GM21360 (cell line): ENCODE data around the gene PRKCE.
A peak's percentile ranks its signal among the peaks of the same experiment; 100 is the strongest.

Experiments used
- ATAC-seq: cut with Tn5 transposase; IDR thresholded peaks from one replicate; pipeline ENCODE4 v1.9.1; 2021; ENCODE audit warnings: mild to moderate bottlenecking, moderate library complexity; ENCODE audit not compliant: unreplicated experiment

The PRKCE gene

DNA sequence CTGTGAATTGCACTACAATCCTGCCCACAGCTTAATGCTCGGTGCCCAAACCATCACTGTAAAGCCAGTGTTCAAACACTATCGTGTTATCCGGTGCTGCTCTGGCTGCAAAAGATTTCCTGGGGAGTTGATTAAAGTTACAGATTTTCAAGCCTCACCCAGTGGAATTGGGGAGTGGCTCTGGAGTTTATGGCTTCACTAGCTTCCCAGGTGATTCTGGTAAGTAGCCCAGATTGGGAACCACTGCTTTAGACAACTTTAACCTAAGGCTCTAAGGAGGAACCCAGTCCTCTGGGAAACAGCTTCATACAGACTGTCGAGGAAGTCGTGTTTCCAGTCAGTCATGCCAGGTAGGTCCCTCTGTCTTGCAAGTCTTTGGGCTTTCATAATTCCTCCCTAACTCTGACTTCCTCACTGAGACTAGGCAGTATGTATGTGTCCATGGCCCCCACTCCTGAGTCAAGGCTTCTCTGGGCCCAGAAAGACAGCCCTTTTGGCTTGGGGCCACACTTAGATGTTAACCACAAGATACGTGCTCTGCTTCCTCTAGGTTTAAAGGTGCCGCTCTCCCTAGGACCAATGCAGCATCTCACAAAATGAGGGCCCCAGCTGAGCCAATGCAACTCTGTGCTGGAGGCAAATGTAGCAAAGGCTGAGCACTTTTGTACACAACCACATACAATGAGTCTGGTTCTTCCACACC is 299.7 kb downstream of the PRKCE start:
- ATAC-seq = no peak

DNA sequence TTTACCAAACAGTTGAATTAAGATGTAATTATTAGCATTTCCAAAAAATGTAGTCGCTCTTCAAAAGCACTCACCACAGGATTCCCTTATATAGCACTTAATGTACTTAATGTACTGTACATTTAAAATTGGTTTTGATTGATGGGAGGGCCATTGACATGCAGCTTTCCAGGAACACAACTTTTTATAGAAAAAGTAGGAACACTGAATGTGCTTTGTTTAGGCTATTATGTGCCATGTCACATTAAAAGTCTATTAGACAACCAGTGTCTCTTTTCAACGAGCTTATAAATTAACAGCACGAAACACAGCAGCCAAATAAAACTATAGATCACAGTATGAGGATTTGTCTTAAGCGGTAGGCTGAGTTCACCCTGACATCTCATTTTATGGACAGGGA is 301.1 kb downstream of the PRKCE start:
- no peak for ATAC-seq

DNA sequence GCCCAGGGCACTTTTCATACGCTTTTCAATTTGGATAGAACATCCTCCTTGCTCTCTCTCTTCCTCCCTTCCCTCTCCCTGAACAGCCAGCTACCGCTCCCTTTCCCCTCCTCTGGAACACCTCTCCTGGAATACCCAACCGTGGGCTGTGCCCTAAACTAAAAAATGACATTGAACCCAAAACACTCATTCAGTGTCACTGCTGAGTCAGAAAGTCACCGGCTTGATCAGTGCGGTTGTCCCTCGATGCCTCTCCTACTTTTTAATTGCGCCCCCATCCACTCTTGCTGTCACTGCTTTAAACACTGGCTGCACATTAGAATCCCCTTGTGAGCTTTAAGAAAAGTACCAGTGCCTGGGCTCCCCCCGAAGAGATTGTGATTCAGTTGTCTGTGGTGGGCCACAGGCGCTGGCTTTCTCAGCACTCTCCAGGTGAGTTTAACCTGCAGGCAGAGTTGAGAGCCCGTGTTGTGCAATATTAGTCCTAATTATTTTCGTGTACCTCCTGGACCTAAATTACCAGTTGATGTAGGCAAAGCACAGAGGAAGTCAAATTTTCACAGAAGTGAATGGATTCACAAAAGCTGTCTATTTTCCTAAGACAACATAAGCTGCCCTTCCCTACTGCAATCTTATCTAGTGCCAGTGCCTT is 302.0 kb downstream of the PRKCE start:
- no peak for ATAC-seq

DNA sequence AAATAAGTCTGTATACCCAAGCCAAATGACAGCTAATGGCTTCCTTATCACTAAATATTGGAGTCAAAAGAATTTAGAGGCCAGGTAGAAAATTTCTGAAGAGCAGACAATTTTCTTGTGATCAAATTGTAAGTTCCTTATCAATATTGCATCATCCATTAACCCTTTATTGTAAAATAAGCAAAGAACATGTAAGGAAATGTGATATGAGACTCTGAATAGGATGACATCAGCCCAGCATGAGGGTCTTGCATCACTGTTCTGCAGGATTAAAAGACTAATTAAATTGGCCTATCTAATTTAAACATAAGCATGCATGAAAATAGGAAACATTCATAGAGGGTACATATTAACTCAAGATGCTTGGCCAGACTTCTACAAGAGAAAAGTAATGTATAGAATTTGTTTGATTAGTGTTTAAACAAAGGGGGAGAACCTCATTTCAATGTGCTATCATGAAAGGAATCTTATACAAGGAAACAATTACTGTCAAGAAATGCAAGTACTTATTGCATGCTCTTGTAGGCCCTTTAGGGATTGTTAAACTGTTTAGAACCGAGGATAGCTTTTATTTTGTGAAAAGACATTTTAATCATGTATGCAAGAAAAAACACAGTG is 302.9 kb downstream of the PRKCE start:
- no peak for ATAC-seq

DNA sequence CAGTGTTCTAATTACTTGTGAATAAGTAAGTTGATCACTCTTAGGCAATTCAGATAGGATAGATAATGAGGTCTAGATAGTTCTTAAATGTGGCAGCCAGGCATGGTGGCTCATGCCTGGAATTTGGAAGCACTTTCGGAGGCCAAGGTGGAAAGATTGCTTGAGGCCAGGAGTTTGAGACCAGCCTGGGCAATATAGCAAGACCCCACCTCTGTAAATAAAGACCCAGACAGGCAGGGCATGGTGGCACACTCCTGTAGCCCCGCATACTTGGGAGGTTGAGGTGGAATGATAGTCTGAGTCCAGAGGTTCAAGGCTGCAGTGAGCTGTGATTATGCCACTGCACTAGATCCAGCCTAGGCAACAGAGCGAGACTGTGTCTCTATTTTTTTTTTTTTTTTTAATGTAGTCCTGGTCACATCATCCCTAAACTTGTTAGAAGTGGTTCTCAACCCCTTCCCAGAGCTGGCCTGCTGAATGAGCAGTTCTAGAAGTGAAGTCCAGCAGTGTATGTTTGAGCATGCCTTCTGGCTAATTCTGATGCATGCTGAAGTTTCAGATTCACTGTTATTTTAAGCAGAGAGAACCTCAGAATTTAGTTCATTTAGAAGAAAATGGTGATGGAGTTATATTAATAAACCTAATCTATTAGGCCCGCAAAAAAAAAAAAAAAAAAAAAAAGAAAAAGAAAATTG is 306.2 kb downstream of the PRKCE start:
- ATAC-seq = no peak

DNA sequence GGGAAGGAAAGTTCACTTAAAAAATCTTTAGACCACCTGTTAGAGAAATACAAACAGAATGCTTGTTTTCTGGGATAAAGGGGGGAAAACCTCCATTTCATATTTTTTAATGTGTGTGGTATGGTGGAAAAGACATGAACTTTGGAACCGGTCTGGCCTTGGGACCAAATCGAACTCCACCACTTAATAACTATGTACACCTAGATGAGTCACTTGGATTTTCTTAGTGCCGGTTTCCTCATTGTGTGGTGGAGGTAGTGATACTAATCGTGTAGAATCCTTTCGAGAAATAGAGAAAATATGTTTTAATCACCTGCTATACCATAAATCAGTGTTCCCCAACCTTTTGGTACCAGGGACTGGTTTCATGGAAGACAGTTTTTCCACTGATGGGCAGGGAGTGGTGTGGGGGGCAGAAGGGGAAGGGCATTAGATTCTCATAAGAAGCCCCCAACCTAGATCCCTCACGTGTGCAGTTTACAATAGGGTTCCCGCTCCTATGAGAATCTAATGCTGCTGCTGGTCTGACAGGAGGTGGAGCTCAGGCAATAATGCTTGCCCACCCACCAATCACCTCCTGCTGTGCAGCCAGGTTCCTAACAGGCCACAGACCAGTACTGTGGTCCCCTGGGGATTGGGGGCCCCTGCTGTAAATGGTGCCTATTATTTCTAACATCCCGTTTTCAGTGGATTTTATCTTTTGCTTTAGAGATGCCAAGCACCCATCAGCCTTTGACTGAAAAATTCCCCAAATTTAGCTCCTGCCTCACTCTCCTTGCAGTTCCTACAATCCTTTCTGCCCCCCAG is 308.8 kb downstream of the PRKCE start:
- no peak for ATAC-seq

DNA sequence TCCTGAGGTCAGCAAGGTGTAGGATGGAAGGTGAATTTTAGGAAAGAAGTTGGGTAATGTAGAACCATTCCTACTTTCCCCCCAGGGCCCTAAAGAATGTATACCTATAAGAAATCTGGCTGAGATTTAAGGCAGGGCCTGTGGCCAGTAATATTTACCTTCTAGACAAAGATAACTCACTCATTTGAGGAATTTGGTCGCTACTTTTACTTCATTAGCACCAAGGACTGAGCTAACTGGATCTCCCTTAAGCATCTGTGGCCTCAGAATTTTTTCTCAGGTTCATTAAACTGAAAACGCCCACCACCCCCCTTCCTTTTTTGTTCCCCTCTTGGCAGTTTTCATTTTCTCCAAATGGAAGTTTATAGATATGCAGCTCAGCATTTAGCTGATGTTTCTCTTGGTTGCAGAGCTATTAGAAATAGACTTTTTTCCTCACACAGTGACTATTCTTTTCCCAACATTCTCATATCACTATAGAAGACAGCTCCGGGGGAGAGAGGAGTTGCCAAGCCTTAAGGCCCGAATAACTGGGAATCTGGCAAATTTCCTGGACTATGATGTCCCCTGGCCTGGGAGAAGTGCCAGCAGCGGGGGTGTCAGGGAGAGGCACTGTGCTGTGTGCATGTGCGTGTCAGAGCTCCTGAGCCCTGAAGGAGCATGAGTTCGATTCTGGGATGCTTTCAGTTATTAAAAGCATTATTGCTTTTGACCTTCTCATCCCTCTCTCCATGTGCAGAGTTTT is 310.9 kb downstream of the PRKCE start:
- ATAC-seq = no peak

DNA sequence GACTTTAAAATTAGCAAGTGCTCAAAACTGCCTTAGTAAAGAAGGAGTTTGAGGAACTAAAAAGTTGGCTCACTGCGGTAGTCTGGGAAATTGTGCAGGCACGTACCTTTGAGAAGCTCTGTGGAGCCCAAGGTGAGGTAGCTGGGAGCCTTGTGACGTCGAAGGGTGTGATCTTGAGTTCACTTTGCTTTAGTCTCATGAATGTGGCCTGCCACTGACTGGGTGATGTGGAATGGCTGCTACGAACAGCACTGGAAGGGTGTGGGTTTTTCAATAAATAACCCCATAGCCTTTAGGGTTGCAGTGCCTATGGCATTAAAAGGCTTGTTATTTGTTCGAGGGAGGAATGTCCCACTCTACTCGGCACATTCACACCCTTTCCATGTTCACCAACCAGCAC is 312.3 kb downstream of the PRKCE start:
- no peak for ATAC-seq

DNA sequence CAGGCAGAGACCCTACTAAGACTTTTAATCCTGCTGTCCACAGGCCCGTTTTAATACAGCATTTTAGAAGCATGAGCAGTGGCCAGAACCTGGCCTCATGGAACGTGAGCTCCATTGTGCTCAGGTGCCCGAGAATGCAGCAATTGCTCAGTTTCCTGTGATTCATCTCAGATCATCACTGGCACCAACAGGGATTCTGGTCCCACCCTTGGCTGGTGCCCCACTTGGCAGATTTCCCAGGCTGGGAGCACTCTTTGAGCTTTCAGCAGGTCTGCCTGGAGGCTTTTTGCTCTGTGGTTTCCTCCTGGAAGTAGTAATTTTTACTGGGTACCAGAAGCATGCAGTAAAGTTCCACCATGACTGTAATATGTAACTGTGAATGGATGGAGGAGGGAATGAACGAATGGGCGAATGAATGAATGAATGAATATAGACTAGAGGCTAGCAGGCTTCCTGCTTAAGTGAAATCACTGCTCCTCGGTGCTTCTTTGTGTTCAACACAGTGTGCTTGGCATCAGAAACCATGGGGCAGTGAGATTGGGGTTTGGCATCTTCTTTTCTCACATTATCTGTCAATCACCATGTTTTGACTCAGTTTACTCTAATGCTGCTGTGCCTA is 312.9 kb downstream of the PRKCE start:
- no peak for ATAC-seq

DNA sequence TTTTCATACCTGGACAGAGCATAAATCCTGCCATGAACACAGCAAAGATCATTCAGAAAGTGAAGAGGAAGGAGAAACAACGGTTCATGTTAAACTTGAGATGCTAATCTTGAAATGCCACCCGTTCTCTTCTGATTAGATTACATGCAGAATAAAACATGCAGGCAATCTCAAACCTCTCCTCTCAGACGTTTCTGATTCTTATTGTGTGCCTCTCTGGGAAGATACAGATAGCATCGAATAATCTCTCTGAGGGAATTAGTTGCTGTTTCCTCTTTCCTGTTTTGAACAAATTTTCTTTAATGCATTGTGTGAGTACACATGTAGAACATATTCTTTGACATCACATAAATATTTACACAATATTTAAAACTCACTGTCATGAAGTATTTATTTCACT is 313.4 kb downstream of the PRKCE start:
- ATAC-seq = no peak

DNA sequence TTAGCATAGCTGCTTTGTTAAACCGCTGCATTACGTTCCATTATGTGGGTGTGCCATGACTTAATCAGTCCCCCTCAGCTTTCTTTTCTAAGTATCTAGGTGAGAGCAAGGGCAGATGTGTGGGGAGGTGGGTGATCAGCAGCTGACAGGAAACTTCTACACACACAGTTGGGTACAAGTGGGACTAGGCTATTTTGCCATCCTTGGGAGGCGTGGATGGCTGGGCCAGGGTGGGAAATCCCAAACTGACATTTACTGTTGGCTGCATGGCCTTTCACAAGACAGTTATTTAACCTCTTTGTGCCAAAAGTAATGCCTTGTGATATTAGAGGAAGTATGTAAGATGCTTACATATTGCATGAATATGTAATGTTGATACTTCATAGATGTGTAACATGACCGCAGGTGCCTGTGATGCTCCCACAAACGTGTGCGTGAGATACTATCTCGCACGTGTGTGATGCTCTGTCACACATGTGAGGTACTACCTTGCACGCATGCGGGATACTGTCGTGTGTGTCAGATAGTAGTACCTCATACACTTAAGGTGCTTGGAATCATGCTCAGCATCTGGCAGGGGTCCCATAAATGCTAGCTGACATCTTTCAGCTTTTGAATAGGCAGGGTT is 314.5 kb downstream of the PRKCE start:
- no peak for ATAC-seq

DNA sequence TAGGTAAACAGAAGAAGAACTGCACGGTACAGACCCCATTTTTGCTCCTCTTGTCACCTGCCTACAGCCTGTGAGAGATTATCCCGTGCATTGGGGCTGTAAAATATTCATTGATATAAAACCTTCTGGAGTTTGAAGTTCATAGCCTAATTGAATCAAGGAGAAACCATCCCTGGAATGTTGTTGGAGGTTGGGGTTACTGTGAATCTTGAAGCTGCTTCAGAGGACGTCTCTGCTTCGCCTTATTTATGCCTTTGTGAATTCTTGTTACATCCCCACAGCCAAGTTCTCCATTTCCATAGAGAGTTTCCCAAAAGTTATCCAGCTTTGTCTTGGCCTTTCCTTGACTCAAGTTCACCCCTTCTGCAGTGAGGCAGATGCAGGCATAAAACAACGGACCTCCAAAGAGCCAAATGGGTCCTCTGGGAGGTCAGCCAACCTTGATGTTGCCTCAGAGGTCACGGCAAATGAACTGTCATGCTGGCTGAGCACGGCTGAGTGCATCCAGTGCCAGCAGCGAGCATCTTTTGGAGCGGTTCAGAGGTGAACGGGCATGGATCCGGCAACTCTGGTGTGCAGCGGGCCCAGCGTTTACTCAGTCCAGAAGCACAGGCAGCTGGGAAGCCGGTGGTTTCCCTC is 317.6 kb downstream of the PRKCE start:
- no peak for ATAC-seq

DNA sequence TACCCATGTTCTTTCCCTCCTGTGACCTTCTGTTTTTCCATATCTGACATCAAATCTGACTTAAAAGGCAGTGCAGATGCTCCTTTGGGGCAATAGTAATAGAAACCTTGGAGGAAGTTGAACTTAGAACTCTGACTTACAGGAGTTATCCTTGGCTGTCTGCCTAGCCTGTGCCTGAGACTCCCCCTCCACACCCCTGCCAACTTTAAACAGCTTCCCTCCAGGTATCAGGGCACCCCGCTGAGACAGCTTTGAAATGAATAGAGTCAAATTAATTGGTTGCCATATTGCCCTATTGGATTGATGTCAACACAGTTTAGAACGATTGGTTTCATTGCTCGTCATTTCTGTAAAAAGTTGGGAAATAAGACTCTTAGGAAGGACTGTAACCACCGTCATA is 322.0 kb downstream of the PRKCE start:
- no peak for ATAC-seq

DNA sequence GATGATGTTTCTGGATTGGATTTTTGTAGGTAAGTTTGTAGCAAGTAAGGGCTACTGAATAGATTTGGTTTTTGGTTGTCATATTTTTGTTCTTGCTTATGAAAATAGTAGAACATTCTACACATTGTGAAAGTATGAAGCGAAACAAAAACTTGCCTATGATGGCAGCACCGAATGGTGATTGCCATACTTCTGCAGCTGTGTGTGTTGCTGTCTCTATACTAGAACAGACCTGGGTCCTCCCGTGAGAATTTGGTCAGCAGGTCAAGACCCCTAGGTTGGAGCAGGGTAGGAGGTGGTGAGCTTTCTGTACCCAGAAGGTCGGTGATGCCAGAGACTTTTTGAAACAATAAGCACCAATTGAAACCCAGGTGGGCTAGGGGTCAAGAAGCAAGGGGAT is 322.6 kb downstream of the PRKCE start:
- peak; percentile 67 for ATAC-seq

DNA sequence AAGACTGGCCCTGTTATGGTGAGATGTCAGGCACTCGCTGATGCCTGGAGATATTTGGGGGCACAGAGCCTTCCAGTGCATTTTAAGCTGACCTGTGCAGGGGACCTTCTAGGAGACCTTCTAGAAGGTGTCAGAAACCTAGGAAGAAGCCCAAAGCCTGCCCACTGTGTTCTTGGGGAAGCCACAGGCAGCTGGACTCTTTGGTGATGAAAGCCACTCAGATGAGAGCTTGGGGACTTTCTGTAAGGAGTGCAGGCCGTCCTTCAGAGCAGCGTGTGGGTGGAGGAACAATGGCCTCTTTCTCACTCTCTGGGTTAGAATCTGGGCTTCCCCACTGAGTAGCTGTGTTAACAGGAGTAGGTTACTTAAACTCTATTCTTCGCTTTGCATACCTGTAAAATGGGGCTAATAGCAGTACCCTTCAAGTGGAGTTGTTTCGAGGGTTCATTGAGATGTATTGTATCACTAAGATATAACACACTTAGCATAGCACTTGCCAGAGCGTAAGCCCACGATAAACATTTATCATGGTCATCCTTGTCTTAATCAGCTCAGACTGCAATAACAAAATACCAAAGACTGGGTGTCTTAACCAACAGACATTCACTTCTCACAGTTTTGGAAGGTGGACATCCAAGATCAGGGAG is 323.4 kb downstream of the PRKCE start:
- peak; percentile 64 for ATAC-seq

DNA sequence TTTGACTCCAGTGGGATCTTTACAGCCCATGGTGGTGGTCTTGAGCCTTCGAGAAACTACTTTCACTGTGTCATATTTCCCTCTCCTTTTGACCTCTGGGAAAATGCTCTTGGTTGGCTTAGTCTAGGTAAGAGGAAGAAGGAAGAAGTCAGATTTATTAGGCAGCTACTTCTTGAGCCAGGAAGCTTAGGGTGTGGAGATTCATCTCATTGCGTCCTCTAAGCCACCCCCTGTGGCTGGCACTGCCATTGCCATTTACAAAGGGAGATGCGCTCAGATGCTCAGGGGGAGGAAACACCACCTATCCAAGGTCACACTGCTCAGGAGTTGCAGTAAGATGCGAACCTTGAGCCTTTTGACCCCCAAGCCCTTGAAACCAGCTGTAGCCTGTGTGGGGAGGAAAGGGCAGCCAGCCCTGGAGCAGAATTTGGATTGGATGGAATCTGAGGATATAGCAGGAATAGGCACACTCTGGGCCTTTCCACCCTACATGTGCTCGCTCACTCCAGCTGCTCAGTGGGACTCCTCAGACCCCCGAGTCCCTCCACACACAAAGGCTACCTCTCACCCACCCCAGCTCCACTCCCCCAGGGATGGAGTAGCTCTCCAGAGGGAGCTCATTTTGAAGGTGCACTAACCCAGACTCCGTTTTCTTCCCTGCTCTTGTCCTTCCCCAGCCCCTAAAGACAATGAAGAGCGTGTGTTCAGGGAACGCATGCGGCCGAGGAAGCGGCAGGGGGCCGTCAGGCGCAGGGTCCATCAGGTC is 324.5 kb downstream of the PRKCE start:
- ATAC-seq = no peak

DNA sequence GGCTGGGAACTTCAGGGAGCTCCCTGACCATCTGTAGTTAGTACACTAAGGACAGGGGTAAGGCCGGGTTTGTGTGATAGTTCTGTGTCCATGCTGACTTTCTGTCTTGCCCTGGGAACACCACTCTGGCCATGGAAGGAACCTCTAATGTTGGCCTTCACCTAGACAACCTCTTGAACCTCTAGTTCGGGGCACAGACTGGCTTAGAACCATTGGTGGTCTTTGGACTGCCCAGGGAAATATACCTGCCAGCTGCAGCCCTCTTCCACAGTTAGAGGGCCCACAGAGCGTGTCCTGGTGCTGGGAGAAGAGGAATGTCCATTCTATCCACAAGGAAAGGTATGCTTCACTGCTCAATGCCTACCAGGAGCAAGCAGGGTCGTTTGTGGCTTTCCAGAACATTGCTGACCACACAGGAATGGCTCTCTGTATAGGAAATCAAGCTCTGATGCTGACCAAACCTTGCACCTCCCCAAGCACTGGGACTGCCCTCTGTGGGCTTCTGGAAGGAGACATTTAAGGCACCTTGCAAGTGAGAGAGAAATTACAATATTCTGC is 326.9 kb downstream of the PRKCE start:
- no peak for ATAC-seq
